ENCODE results near the gene FHIT.

DNA sequence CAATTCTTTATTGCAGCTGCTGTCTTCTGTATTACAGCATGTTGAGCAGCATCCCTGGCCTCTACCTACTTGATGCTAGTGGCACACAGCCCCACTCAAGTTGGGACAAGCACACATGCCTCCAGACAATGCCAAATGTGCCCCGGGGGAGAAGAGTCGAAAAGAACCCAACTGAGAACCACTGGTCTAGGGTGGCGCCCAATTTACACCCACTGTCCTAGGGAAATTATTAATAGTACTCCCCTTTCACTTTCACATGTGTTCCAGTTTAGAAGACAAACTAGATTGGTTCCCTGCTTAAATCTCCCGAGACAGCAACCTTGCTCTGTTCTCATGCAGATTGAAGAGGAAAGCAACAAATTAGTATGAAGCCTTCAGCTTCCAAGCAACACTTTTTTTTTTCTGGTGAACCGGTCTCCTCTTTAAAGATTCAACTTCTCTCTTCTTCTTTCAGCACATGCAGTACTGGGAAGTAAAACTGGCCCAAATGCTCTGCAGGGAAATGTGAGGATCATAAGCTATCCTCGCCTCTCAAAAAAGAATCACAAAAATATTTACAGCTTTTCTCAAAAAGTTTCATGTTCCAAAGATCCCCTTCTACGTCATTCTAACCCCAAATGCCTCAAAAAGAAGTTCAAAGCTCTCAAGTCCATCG is 1377.5 kb downstream of the FHIT start:
- TF ChIP-seq, protein P1, sequence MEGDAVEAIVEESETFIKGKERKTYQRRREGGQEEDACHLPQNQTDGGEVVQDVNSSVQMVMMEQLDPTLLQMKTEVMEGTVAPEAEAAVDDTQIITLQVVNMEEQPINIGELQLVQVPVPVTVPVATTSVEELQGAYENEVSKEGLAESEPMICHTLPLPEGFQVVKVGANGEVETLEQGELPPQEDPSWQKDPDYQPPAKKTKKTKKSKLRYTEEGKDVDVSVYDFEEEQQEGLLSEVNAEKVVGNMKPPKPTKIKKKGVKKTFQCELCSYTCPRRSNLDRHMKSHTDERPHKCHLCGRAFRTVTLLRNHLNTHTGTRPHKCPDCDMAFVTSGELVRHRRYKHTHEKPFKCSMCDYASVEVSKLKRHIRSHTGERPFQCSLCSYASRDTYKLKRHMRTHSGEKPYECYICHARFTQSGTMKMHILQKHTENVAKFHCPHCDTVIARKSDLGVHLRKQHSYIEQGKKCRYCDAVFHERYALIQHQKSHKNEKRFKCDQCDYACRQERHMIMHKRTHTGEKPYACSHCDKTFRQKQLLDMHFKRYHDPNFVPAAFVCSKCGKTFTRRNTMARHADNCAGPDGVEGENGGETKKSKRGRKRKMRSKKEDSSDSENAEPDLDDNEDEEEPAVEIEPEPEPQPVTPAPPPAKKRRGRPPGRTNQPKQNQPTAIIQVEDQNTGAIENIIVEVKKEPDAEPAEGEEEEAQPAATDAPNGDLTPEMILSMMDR (IDR thresholded peaks at IDR 0.05), result no peak
- TF ChIP-seq POLR2A (IDR thresholded peaks at IDR 0.05) (no peak), EP300 (IDR thresholded peaks at IDR 0.05) (no peak), POLR2AphosphoS5 (IDR thresholded peaks at IDR 0.05) (no peak)
